Erythroblast (primary cell): ENCODE measurements around the gene TAOK1.
"Not testable (repeated sequence)": the region's sequence is repeated elsewhere in the genome, so short reads cannot be mapped to it uniquely, and the experiment has no call there.

Experiments
- DNase-seq, 2 experiments: peaks; one replicate each; lab custom pipeline; 2025; lab: John Stamatoyannopoulos, UW
- GATA1 ChIP-seq: IDR thresholded peaks from 2 replicates; pipeline ENCODE4 v1.6.1; 2011; ENCODE audit warnings: low read depth, mild to moderate bottlenecking, control low read depth, low read length, moderate library complexity
- POLR2A ChIP-seq: IDR thresholded peaks from 2 replicates; pipeline ENCODE4 v1.6.1; 2011; ENCODE audit warnings: mild to moderate bottlenecking, low read length

Gene TAOK1

GRCh38 chr17:29443041-29443739 lies 53.0 kb downstream of the TAOK1 start:
- no peak for TF ChIP-seq POLR2A
- no peak for TF ChIP-seq GATA1

DNA sequence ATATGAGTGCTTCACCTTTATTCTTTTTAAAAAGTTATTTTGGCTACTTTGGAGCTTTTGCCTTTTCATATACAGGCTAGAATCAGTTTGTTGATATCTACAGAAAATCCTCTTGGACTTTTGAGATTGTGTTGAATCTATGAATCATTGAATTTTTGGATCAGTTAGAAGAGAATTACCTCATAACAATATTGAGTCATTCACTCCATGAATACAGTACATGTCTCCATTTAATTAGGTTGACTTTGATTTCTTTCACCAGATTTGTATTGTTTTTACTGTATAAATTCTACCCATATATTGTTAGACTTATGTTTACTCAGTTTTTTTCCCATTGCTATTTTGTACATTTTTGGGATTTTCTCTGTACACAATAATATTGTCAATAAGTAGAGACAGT lies 54.4 kb downstream of the TAOK1 start:
- no peak for DNase-seq

More at GRCh38 chr17:29443041-29443739, 53.0 kb downstream of the TAOK1 start:
- no peak for DNase-seq

GRCh38 chr17:29445844-29446243 lies 55.7 kb downstream of the TAOK1 start:
- no peak for TF ChIP-seq POLR2A
- no peak for DNase-seq

More for the DNA sequence above, 54.4 kb downstream of the TAOK1 start:
- TF ChIP-seq POLR2A = no peak
- TF ChIP-seq GATA1 = no peak

DNA sequence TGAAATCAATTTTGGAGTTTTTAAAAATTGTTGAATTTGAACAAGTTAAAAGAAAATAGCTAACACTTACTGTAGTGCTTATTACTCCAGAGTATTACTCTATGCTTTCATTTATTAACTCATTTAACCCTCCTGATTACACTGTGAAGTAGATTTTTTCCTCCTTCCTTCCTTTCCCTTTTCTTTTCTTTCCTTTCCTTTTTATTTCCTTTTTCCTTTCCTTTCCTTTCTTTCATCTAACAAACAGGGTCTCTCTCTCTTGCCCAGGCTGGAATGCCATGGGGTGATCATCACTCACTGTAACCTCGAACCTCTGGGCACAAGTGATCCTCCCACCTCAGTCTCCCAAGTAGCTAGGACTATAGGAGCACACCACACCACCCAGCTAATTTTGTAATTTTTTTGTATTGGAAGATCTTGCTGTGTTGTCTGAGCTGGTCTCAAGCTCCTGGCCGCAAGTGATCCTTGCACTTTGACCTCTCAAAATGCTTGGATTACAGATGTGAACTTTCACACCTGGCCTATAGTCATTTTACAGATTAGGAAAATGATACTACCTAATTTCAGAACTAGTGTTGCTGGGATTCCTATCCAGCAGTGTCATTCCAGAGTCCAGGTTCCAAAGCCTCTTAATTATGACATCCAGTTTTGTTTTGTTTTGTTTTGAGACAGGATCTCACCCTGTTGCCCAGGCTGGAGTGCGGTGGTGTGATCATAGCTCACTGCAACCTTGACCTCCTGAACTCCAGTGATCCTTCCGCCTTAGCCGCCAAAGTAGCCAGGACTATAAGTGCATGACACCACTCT lies 59.9 kb downstream of the TAOK1 start:
- no peak for DNase-seq

DNA sequence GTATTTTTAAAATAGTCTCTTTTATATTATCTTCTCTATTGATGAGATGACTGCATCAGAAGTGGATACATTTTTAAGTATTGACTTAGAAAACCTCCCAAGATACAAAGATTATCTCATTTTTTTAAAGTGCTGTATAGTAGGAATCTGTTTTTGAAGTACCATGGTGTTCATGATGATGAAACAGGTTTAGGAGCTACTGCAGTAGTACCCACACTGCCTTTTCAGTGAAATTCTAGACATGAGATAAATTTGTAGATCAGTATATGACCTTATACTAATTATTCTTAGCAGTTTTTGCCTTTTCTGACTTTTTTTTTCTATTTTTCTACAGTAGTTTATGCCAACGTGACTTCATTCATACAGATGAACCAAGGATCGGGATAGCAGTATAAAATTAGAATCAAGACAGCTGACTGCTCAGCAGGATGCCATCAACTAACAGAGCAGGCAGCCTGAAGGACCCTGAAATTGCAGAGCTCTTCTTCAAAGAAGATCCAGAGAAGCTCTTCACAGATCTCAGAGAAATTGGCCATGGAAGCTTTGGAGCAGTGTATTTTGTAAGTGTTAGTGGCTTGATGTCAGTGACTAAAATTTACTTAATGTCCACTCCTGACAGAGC lies 61.1 kb downstream of the TAOK1 start:
- TF ChIP-seq POLR2A = no peak
- TF ChIP-seq GATA1 = no peak
- no peak for DNase-seq

More for the DNA sequence above, 59.9 kb downstream of the TAOK1 start:
- TF ChIP-seq POLR2A (no peak), GATA1 (no peak)

DNA sequence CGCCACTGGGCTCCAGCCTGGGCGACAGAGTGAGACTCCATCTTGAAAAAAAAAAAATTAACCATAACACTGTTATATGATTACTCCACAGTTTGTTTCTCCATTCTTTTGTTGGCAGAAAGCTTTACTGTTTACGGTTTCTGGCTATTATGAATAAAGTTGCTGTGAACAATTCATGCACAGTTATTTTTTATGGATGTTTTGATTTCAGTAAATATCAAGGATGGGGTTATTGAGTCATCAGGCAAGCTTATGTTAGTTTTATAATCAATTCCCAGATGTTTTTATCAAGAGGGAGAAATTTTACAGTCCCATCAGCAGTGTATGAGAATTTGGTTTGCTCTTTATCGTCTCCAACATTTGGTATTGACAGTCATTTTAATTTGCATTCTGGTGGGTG lies 67.9 kb downstream of the TAOK1 start:
- no peak for TF ChIP-seq POLR2A
- TF ChIP-seq GATA1 = no peak

GRCh38 chr17:29461483-29462206 lies 71.5 kb downstream of the TAOK1 start:
- no peak for TF ChIP-seq POLR2A
- no peak for TF ChIP-seq GATA1
- DNase-seq = no peak

More for the DNA sequence above, 67.9 kb downstream of the TAOK1 start:
- DNase-seq = no peak

- DNase-seq = no peak
- TF ChIP-seq GATA1 = no peak
- no peak for TF ChIP-seq POLR2A
Measured at GRCh38 chr17:29469276-29469675, 79.1 kb downstream of the TAOK1 start.

DNA sequence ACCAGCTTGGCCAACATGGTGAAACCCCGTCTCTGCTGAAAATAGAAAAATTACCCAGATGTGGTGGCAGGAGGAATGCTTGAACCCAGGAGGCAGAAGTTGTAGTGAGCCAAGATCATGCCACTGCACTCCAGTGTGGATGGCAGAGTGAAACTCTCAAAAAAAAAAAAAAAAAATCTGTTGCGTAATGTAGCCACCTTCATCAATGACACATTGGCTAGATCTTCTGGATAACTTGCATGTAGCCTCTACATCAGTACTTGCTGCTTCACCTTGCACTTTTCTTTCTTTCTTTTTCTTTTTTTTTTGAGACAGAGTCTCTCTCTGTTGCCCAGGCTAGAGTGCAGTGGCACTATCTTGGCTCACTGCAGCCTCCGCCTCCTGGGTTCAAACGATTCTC lies 83.3 kb downstream of the TAOK1 start:
- DNase-seq = not testable (repeated sequence)

- no peak for TF ChIP-seq POLR2A
- TF ChIP-seq GATA1 = no peak
- no peak for DNase-seq
Measured at GRCh38 chr17:29474297-29474696, 84.1 kb downstream of the TAOK1 start.

DNA sequence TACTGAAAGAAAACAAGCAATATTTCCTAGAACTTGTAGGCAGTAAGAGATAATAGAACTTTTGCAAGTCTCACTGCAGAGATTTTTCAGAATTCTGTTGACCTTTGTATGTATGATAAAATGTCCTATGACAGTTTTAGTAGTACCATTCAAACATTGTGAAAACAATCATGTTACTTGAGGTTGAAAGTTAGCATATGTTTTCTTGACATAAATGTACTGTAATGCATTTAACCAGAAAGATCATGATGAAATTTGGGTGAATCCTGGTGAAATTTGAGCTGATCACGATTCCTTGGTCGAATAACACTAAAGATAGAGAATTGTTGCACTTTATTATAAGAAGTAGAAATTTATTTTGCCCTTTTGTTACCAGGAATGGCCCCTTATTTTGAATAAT lies 85.7 kb downstream of the TAOK1 start:
- TF ChIP-seq GATA1 (no peak), POLR2A (no peak)
- no peak for DNase-seq

GRCh38 chr17:29480249-29480928 lies 90.2 kb downstream of the TAOK1 start:
- not testable (repeated sequence) for DNase-seq

- no peak for DNase-seq
- TF ChIP-seq GATA1 (no peak), POLR2A (no peak)
Measured at GRCh38 chr17:29483503-29483902, 93.3 kb downstream of the TAOK1 start.
